ENCODE data around the gene NFIB.

NFIB gene

GRCh38 chr9:14057368-14058324 lies 256.3 kb downstream of the NFIB start:
- DNase-seq: no peak

- no peak for DNase-seq
Measured at GRCh38 chr9:14056316-14056861, 257.6 kb downstream of the NFIB start.

GRCh38 chr9:14054096-14054495 lies 259.8 kb downstream of the NFIB start:
- no peak for DNase-seq

- DNase-seq: no peak
Measured at GRCh38 chr9:14052359-14052758, 261.6 kb downstream of the NFIB start.

GRCh38 chr9:14051419-14051818 lies 262.5 kb downstream of the NFIB start:
- DNase-seq: no peak

- no peak for DNase-seq
Measured at GRCh38 chr9:14043483-14043882, 270.5 kb downstream of the NFIB start.

- DNase-seq: no peak
Measured at GRCh38 chr9:14037331-14037730, 276.6 kb downstream of the NFIB start.

GRCh38 chr9:14033067-14033466 lies 280.9 kb downstream of the NFIB start:
- no peak for DNase-seq

Data from stimulated activated naive CD4-positive, alpha-beta T cell treated with Interleukin-2 at 50 U/mL for 16 hours (primary cell).